Left lung (tissue), 14 donors: Measurements from ENCODE around the gene TRPC4AP. TPM values are rescaled to one million over a fixed set of nuclear protein-coding genes. Genes with fewer than 3 reads are reported as not detected.

Experiments used
- ATAC-seq: fragments of 200-7000 bp; cut with Tn5 transposase; one replicate; pipeline ENCODE4 v1.9.1; 2020; ENCODE audit warnings: moderate library complexity
- DNase-seq, 4 donors: peaks; one replicate each; pipeline ENCODE4 v3.0.0-alpha.2; 2013 to 2020
- H3K27ac ChIP-seq, 2 donors: fragments of 200-600 bp; sonication (generic) in 1 of 2; one replicate each; pipeline versions ENCODE4 v1.5.0 to v1.8.0; 2020 to 2021
- H3K27me3 ChIP-seq, 2 donors: fragments of 200-600 bp; sonication (generic) in 1 of 2; one replicate each; pipeline versions ENCODE4 v1.5.0 to v1.8.0; 2020 to 2021
- H3K36me3 ChIP-seq, 2 donors: fragments of 200-600 bp; sonication (generic) in 1 of 2; one replicate each; pipeline versions ENCODE4 v1.5.0 to v1.8.0; 2020 to 2021
- H3K4me1 ChIP-seq, 2 donors: fragments of 200-600 bp; one replicate each; pipeline ENCODE4 v1.8.0; 2021
- H3K4me3 ChIP-seq, 2 donors: fragments of 200-600 bp; sonication (generic) in 1 of 2; one replicate each; pipeline versions ENCODE4 v1.5.0 to v1.8.0; 2020 to 2021; ENCODE audit warnings: mild to moderate bottlenecking in 1 of 2
- H3K9me3 ChIP-seq, 2 donors: fragments of 200-600 bp; sonication (generic) in 1 of 2; one replicate each; pipeline versions ENCODE4 v1.5.0 to v1.8.0; 2020 to 2021
- intact Hi-C, 2 donors: fragments of 100-400 bp; cut with DNase I; formaldehyde crosslinking; loops; one replicate each; pipeline versions ENCODE4 v1.11.2 to v1.14.2; 2022
- long read RNA-seq, 12 donors: library from polyadenylated mRNA in 2 of 12; unstranded in 2 of 12; transcript quantifications; one replicate each; pipeline ENCODE4 v2.0.0 and lab custom pipeline, GENCODE V29; 2019 to 2026
- polyA plus RNA-seq, 6 donors: library from polyadenylated mRNA; unstranded; fragments of 120-200 nt; gene quantifications; one replicate each; pipeline ENCODE4 v1.2.1, GENCODE V29; 2013; ENCODE audit not compliant: insufficient read length in 6 of 6
- total RNA-seq, 2 donors: library from RNA; stranded (reverse); fragmentation: NEBNext Ultra II Directional; extraction: Animal tissue kit (Norgen Biotek cat#: 25700); gene quantifications; one replicate each; pipeline ENCODE4 v1.2.1, GENCODE V29; 2021
- TF ChIP-seq, protein P1 (sequence below), 2 donors: fragments of 200-600 bp; sonication (generic) in 1 of 2; IDR thresholded peaks; one replicate each; pipeline versions ENCODE4 v1.5.0 to v1.8.0; 2021; ENCODE audit warnings: antibody characterized with exemption in 2 of 2
- donor health status: DM: no; HTN: yes; CAD: no.
- donor health status: DM: no; HTN: no; CAD: no.

Gene TRPC4AP
- 10 to 100 TPM; 67.9 to 70.8 TPM for total RNA-seq
- 10 to 100 TPM; 57.8 to 68.7 (median 66.1) TPM for polyA plus RNA-seq
- long read RNA-seq, donor 1, transcript TRPC4AP-201 (19 exons, 3,226 nt) = major isoform, 8 of 20 reads
- long read RNA-seq, donor 1, partial matches to known transcripts = 9 of 20 reads
- long read RNA-seq, donor 1, other reads (novel, unspliced or antisense) = 0 of 20 reads
- long read RNA-seq, donor 2, transcript TRPC4AP-201 (19 exons, 3,226 nt) = major isoform, 13 of 18 reads
- long read RNA-seq, donor 2, transcript TRPC4AP-202 (19 exons, 3,138 nt) = minor isoform, 5 of 18 reads
- long read RNA-seq, donor 2, partial matches to known transcripts = 0 of 18 reads
- long read RNA-seq, donor 2, other reads (novel, unspliced or antisense) = 0 of 18 reads
- long read RNA-seq, donor 3, transcript TRPC4AP-202 (19 exons, 3,138 nt) = minor isoform, 7 of 20 reads
- long read RNA-seq, donor 3, transcript TRPC4AP-201 (19 exons, 3,226 nt) = major isoform, 13 of 20 reads
- long read RNA-seq, donor 3, partial matches to known transcripts = 0 of 20 reads
- long read RNA-seq, donor 3, other reads (novel, unspliced or antisense) = 0 of 20 reads
- long read RNA-seq, donor 4, transcript TRPC4AP-201 (19 exons, 3,226 nt) = major isoform, 6 of 15 reads
- long read RNA-seq, donor 4, partial matches to known transcripts = 5 of 15 reads
- long read RNA-seq, donor 4, other reads (novel, unspliced or antisense) = 4 of 15 reads
- long read RNA-seq, donor 5, transcript TRPC4AP-202 (19 exons, 3,138 nt) = minor isoform, 7 of 15 reads
- long read RNA-seq, donor 5, transcript TRPC4AP-201 (19 exons, 3,226 nt) = major isoform, 8 of 15 reads
- long read RNA-seq, donor 5, partial matches to known transcripts = 0 of 15 reads
- long read RNA-seq, donor 5, other reads (novel, unspliced or antisense) = 0 of 15 reads
- long read RNA-seq, donor 6, transcript TRPC4AP-201 (19 exons, 3,226 nt) = major isoform, 14 of 28 reads
- long read RNA-seq, donor 6, partial matches to known transcripts = 11 of 28 reads
- long read RNA-seq, donor 6, other reads (novel, unspliced or antisense) = 0 of 28 reads
- long read RNA-seq, donor 7, partial matches to known transcripts = 29 of 79 reads
- long read RNA-seq, donor 7, other reads (novel, unspliced or antisense) = 42 of 79 reads
- long read RNA-seq, donor 8, transcript TRPC4AP-201 (19 exons, 3,226 nt) = major isoform, 9 of 12 reads
- long read RNA-seq, donor 8, partial matches to known transcripts = 0 of 12 reads
- long read RNA-seq, donor 8, other reads (novel, unspliced or antisense) = 0 of 12 reads
- long read RNA-seq, donor 9 = 0 reads
- long read RNA-seq, donor 10, partial matches to known transcripts = 5 of 11 reads
- long read RNA-seq, donor 10, other reads (novel, unspliced or antisense) = 2 of 11 reads
- long read RNA-seq, donor 11, transcript TRPC4AP-201 (19 exons, 3,226 nt) = major isoform, 12 of 42 reads
- long read RNA-seq, donor 11, transcript TRPC4AP-202 (19 exons, 3,138 nt) = minor isoform, 10 of 42 reads
- long read RNA-seq, donor 11, partial matches to known transcripts = 20 of 42 reads
- long read RNA-seq, donor 11, other reads (novel, unspliced or antisense) = 0 of 42 reads
- long read RNA-seq, donor 12, transcript TRPC4AP-201 (19 exons, 3,226 nt) = major isoform, 8 of 12 reads
- long read RNA-seq, donor 12, partial matches to known transcripts = 0 of 12 reads
- long read RNA-seq, donor 12, other reads (novel, unspliced or antisense) = 0 of 12 reads

GRCh38 chr20:35092524-35093266 is at the start of gene TRPC4AP:
Gene TRPC4AP (minus strand): TSS chr20:35092807. CDS start chr20:35092781, 26 bp downstream.
- peak within 1 kb of the TSS; percentile 69 to 76 for H3K4me3 ChIP-seq
- ATAC-seq (peak; percentile 98), DNase-seq (peak; percentile 86 to 99 (median 94))
- H3K27me3 ChIP-seq = no peaks in the 10 kb centered on the region
- H3K4me1 ChIP-seq = peaks cover 4 to 64% of the 10 kb centered on the region in 2 donors
- TF ChIP-seq, protein P1, sequence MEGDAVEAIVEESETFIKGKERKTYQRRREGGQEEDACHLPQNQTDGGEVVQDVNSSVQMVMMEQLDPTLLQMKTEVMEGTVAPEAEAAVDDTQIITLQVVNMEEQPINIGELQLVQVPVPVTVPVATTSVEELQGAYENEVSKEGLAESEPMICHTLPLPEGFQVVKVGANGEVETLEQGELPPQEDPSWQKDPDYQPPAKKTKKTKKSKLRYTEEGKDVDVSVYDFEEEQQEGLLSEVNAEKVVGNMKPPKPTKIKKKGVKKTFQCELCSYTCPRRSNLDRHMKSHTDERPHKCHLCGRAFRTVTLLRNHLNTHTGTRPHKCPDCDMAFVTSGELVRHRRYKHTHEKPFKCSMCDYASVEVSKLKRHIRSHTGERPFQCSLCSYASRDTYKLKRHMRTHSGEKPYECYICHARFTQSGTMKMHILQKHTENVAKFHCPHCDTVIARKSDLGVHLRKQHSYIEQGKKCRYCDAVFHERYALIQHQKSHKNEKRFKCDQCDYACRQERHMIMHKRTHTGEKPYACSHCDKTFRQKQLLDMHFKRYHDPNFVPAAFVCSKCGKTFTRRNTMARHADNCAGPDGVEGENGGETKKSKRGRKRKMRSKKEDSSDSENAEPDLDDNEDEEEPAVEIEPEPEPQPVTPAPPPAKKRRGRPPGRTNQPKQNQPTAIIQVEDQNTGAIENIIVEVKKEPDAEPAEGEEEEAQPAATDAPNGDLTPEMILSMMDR (IDR thresholded peaks at IDR 0.05) = peak; percentile 96 to 99
- H3K27ac ChIP-seq = peak within 1 kb of the TSS; percentile 91 to 94
- intact Hi-C loops = no loop called here
- peaks cover 0 to 8% of the 10 kb centered on the region in 2 donors for H3K36me3 ChIP-seq
- H3K9me3 ChIP-seq = no peaks in the 10 kb centered on the region

- H3K9me3 ChIP-seq = no peaks in the 10 kb centered on the region
- TF ChIP-seq, protein P1 (IDR thresholded peaks at IDR 0.05) = no peak
- peak in 1 of 4 donors; percentile 47 for DNase-seq
- H3K4me1 ChIP-seq = no peaks in the 10 kb centered on the region
- no peak overlapping the region for H3K27ac ChIP-seq
- ATAC-seq = peak; percentile 68
- intact Hi-C loops = no loop called here
- H3K27me3 ChIP-seq = no peaks in the 10 kb centered on the region
- peaks cover 0 to 100% of the 10 kb centered on the region in 2 donors for H3K36me3 ChIP-seq
- H3K4me3 ChIP-seq = no peak overlapping the region
These were observed 43.4 kb upstream of the TRPC4AP start for GRCh38 chr20:35135867-35136586.

DNA sequence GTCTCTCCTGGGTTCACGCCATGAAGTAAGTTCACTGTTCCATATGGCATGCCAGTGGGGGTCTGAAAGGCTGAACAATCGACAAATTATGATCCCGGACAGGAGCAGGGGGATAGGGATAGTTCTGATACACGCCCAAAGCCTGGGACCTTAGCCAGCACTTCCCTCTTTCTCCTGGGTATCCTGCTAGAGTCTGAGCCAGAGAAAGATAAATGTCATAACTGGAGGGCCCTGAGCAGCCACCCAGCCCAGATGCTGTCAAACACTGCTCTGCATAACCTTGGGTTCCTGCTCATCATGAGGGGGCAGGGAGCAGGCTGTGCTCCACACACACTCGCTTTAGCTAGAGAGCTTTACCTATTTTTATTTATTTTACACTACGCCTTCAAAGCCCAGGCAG is 42.3 kb upstream of the TRPC4AP start:
- no peak for DNase-seq
- no peaks in the 10 kb centered on the region for H3K27me3 ChIP-seq
- H3K27ac ChIP-seq = no peak overlapping the region
- H3K4me1 ChIP-seq = peaks cover 0 to 2% of the 10 kb centered on the region in 2 donors
- H3K36me3 ChIP-seq = peaks cover 0 to 100% of the 10 kb centered on the region in 2 donors
- no peak overlapping the region for H3K4me3 ChIP-seq
- intact Hi-C loops = no loop called here
- H3K9me3 ChIP-seq = no peaks in the 10 kb centered on the region
- no peak for ATAC-seq
- TF ChIP-seq, protein P1 (IDR thresholded peaks at IDR 0.05) = no peak
